Activated gamma-delta T cell treated with anti-CD3 and anti-CD28 coated beads, Interleukin-2, amount 50 U/mL, for 16 hours (primary cell): ENCODE data around the gene OR3A3.

ENCODE experiments used
- DNase-seq: peaks from one replicate; pipeline ENCODE4 v3.0.0-alpha.2; 2020; ENCODE audit warnings: low read depth

Gene OR3A3

GRCh38 chr17:3472137-3472536, 61.0 kb downstream of the OR3A3 start:
- no peak for DNase-seq
